Measurements from ENCODE around the gene EMID1.

DNA sequence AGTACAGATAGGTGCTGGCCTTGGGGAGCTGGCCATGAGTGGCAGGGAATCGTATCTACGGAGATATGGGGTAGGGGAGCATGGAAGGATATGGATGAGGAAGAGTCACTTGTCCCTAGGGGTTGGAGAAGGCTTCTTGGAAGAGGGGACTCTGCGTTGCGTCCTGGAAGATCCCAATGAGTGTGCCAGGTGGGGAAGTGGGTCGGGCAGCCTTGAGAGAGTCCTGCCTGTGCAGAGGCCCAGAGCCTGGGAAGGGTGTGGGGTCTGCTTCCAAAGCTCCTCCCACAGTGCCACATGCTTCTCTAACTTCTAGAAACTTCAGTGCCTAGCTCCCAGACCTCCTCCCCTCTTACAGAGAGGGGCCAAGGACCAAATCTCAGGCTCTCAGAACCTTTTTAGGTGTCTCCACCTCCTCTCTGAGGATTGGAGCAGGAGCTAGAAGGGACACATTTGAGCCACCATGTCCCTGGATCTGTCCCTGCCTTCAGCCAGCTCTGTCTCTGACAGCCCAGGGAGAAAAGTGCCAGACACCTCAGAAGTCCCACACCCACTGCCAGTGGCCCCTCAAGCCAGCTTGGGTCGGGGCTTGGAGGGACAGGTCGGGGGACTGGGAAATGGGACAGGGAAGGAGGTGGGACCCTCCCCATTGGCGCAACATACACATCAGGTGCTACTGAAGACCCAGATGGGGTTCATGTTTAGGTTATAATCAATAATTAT is 51.1 kb downstream of the EMID1 start:
- TF ChIP-seq SP1 (IDR thresholded peaks at IDR 0.05): no peak
- TF ChIP-seq FOXM1 (IDR thresholded peaks at IDR 0.05; ENCODE audit: borderline replicate concordance): no peak
- no peak for TF ChIP-seq CTBP1 (IDR thresholded peaks at IDR 0.05; ENCODE audit: borderline replicate concordance)
- no peak for TF ChIP-seq HDGF (IDR thresholded peaks at IDR 0.05; ENCODE audit: borderline replicate concordance)
- no peak for TF ChIP-seq FOXK2 (IDR thresholded peaks at IDR 0.05)
- no peak for TF ChIP-seq ZNF384 (IDR thresholded peaks at IDR 0.05)
- TF ChIP-seq L3MBTL2 (conservative IDR thresholded peaks at IDR 0.05): no peak
- no peak for TF ChIP-seq ELF4 (IDR thresholded peaks at IDR 0.05)
- no peak for TF ChIP-seq ARNT (IDR thresholded peaks at IDR 0.05)

All from HEK293T (cell line).